NCI-H2107 treated with DMSO at 0.1 percent for 48 hours (cell line): ENCODE results near the gene C2CD4C.
"Not testable (repeated sequence)": the region's sequence is repeated elsewhere in the genome, so short reads cannot be mapped to it uniquely, and the experiment has no call there.

Experiments used
- DNase-seq: peaks from one replicate; lab custom pipeline; 2025; ENCODE audit not compliant: unreplicated experiment; lab: John Stamatoyannopoulos, UW

Gene C2CD4C

DNA sequence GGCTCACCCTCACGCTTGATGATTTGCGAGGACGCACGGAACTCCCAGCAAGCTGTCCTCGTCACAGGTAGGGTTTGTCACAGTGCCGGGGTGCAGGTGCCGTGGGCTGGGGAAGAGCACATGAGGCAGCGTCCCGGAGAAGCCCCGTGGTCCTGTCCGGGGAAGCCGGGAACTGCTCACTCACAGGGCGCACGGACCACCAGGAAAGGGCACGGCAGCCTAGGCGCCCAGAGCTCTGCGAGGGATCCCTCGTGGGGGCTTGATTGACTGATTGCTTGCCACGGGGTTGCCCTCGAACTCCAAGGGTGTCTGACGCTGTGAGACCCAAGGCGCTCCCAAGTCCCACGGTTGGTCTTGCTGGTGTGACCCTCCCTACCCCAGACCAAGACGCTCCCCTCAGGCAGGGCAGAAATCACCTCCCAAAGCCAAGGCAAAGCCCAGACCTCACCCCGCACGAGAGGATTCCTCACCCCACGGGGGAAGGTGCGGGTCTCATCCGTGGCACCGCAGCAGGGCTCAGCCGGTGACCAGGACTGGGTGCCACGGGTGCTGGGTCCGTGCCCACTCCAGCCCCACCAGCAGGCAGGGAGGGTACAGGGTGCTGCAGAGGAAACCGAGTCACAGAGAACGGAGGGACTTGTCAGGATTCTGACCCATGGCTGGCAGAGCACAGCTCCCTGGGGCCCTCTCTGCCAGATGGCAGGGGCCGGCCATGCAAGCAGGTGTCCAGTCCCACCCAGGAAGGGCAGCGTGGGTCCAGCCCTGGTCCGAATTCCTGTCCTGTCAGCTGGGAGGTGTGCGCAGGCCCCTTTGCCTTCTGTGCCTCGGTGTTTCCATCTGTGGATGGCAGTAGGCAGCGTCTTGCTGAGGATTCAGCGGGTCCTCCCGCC is 7.7 kb downstream of the C2CD4C start:
- DNase-seq: no peak

GRCh38 chr19:399370-399769 is 9.6 kb downstream of the C2CD4C start:
- DNase-seq: no peak

DNA sequence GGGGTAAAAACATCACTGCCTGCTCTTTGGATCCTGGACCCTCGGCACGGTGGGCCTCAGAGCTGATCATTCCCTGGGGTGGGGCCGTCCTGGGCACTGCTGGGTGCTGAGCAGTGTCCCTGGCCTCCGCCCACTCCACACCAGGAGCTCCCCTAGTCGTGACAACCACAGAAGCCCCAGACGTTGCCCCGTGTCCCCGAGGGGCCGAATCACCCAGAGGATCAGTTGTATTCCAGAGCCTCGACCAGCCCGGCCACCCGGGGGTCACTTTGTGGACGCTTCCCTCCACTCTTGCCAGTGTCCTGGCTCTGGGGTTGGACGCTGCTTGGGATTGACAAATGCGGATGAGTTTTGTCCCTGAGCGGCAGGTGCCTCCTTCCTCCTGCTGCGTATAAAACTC is 10.2 kb downstream of the C2CD4C start:
- DNase-seq: no peak

- DNase-seq: no peak
Measured at GRCh38 chr19:397941-398706, 10.8 kb downstream of the C2CD4C start.

- DNase-seq: no peak
Measured at GRCh38 chr19:397321-397720, 11.6 kb downstream of the C2CD4C start.

DNA sequence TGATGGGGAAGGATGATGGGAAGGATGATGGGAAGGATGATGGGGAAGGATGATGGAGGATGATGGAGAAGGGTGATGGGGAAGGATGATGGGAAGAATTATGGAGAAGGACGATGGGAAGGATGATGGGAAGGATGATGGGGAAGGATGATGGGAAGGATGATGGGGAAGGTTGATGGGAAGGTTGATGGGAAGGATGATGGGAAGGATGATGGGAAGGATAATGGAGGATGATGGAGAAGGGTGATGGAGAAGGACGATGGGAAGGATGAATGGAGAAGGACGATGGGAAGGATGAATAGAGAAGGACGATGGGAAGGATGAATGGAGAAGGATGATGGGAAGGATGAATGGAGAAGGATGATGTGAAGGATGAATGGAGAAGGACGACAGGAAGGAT is 13.5 kb downstream of the C2CD4C start:
- no peak for DNase-seq

DNA sequence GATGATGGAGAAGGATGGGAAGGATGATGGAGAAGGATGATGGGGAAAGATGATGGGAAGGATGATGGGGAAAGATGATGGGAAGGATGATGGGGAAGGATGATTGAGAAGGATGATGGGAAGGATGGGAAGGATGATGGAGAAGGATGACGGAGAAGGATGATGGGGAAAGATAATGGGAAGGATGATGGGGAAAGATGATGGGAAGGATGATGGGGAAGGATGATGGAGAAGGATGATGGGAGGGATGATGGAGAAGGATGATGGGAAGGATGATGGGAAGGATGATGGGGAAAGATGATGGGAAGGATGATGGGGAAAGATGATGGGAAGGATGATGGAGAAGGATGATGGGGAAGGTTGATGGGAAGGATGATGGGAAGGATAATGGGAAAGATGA is 14.1 kb downstream of the C2CD4C start:
- DNase-seq: not testable (repeated sequence)

DNA sequence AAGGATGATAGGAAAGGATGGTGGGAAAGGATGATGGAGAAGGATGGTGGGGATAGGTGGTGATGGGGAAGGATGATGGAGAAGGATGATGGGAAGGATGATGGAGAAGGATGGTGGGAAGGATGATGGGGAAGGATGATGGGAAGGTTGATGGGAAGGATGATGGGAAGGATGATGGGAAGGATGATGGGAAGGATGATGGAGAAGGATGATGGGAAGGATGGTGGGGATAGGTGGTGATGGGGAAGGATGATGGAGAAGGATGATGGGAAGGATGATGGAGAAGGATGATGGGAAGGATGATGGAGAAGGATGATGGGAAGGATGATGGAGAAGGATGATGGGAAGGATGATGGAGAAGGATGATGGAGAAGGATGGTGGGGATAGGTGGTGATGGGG is 15.4 kb downstream of the C2CD4C start:
- DNase-seq: not testable (repeated sequence)

- no peak for DNase-seq
Measured at GRCh38 chr19:392375-392970, 16.5 kb downstream of the C2CD4C start.

DNA sequence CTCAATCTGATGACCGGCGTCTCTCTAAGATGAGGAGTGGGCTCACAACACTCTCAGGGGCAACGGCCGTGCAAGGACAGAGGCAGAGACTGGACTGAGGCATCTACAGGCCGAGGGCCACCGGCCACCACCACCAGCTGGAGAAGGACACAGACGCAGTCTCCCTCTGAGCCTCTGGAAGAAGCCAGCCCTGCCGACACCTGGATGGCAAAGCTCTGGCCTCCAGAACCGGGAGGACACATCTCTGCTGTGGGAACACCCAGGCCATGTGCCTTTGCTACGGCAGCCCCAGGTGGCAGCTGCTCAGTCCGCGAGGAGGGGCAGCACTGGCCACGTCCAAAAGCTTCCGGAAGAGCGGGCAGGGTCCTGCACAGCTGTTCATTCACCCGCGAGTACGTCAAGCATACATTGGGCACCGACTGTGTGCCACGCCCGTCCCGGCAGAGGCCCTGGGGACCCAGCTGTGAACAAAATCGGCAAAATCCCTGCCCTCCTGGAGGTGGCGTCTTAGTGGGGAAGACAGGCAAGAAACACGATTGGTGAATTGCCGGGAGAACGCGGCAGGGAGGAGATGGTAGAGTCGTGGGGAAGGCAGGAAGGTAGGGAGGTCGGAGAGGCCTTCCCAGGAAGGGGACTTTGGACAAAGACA is 17.1 kb downstream of the C2CD4C start:
- no peak for DNase-seq

DNA sequence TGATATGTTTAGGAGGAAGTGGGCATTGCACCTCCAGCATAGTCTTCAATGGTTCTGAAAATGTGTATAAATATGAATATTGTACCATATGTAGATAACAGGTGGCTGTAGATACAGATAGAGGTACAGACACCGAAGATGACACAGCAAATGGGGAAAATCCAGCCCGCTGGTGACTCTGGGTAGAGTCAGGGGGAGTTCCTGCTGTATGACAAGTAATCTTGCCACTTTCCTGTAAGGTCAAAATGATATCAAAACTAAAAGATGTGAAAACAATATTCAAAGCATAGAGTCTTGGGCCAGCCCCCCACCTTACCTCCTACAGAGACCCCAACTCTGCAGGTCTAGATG is 17.8 kb downstream of the C2CD4C start:
- no peak for DNase-seq

DNA sequence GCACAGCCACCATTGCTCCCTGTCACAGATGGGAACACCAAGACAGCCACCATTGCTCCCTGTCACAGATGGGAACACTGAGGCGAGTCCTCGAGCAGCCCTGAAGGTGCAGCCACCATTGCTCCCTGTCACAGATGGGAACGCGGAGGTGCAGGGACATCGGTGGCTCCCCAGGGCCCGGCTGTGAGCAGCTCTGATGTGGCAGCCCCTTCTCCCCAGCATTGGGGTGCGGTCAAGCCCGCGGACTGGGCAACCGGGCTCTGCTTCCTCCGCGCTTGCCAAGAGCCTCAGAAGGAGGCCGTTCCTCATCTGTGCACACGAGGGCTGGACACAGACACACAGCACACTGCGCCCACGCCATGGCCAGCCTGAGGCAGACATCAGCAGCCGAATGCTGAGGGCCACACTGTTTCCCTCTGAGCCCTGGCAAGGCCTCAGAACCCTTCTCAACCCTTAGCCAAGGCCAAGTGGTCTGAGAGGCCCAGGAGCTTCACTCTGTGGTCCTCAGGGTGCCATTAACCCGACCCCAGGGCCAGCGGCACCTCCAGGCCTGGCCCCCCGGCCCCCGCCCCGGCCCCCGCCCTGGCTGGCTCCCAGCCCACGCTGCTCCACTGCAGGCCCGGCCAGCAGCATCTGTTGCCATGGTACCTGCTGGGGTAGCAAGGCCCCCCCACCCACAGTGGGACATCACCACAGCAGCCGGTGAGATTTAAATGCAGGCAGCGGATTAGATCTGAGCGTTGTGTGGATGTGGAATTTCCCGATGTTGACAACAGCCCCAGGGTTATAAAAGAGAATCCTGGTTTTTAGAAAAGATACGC is 18.4 kb downstream of the C2CD4C start:
- no peak for DNase-seq

DNA sequence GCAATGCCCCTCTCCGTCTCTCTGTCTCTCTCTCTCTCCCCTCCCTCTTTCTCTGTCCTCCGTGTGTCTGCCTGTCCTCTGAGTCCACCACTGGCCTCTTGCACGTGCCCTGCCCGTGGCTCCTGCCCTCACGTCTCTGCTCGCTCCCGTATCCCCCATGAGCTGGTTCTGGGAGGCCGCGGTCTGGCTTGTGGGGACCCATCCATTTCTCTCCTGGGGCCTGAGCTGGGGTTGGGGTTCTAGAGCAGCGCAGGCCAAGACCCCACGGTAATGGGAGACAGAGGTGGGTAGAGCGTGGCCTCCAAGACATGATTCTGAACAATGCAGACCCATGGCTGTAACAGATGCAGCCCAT is 19.0 kb downstream of the C2CD4C start:
- no peak for DNase-seq

GRCh38 chr19:389255-389934 is 19.6 kb downstream of the C2CD4C start:
- no peak for DNase-seq

DNA sequence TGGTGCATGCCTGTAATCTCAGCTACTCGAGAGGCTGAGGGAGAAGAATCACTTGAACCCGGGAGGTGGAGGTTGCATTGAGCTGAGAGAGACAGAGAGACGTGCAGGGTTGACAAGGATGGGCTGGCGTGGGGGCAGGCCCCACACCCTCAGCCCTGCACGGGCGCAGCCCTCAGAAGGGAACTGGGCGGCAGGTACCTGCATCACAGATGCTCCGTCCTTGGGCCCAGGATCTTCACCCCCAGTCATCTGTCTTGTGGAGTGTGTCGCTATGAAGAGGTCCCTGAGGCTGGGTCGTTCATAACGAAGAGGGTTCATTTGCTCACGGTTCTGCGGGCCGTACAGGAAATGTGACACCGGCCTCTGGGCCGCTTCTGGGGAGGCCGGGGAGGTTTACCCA is 20.3 kb downstream of the C2CD4C start:
- DNase-seq: no peak

GRCh38 chr19:387777-388176 is 21.2 kb downstream of the C2CD4C start:
- no peak for DNase-seq

DNA sequence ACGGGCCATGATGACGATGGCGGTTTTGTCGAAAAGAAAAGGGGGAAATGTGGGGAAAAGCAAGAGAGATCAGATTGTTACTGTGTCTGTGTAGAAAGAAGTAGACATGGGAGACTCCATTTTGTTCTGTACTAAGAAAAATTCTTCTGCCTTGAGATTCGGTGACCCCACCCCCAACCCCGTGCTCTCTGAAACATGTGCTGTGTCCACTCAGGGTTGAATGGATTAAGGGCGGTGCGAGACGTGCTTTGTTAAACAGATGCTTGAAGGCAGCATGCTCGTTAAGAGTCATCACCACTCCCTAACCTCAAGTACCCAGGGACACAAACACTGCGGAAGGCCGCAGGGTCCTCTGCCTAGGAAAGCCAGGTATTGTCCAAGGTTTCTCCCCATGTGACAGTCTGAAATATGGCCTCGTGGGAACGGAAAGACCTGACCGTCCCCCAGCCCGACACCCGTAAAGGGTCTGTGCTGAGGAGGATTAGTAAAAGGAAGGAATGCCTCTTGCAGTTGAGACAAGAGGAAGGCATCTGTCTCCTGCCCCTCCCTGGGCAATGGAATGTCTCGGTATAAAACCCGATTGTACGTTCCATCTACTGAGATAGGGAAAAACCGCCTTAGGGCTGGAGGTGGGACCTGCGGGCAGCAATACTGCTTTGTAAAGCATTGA is 22.2 kb downstream of the C2CD4C start:
- DNase-seq: not testable (repeated sequence)

DNA sequence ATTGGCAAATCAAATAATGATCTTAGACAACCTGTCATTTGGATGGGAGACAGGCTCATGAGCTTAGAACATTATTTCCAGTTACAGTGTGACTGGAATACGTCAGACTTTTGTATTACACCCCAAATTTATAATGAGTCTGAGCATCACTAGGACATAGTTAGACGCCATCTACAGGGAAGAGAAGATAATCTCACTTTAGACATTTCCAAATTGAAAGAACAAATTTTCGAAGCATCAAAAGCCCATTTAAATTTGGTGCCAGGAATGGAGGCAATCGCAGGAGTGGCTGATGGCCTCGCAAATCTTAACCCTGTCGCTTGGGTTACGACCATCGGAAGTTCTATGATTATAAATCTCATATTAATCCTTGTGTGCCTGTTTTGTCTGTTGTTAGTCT is 22.8 kb downstream of the C2CD4C start:
- not testable (repeated sequence) for DNase-seq

GRCh38 chr19:384799-385169 is 24.2 kb downstream of the C2CD4C start:
- no peak for DNase-seq
